ENCODE data around the gene MAP3K8. TPM values are rescaled to one million over a fixed set of nuclear protein-coding genes. Genes with fewer than 3 reads are reported as not detected.

The MAP3K8 gene
- total RNA-seq, 1 experiment from 2014 or later, result 4.8 TPM

Other genes with a start within 250 kb of the MAP3K8 start
- 18.0 TPM for gene MTPAP, start 84.9 kb upstream of the MAP3K8 start, total RNA-seq (2021; ENCODE audit: unreplicated experiment)
- not detected for gene LYZL2, start 195.6 kb downstream of the MAP3K8 start, total RNA-seq (2021; ENCODE audit: unreplicated experiment)

Data from Panc1 (cell line).